PC-3 (cell line): ENCODE measurements around the gene FRZB.

ENCODE experiments used
- CTCF ChIP-seq: fragments of 300-600 bp; sonication (generic); conservative IDR thresholded peaks from 2 replicates; pipeline ENCODE4 v1.5.1; 2017; ENCODE audit warnings: antibody characterized with exemption, low read depth, mild to moderate bottlenecking, low read length
- EZH2 ChIP-seq: fragments of 300-600 bp; sonication (generic); IDR thresholded peaks from one replicate; pipeline ENCODE4 v1.6.1; 2017; ENCODE audit warnings: antibody characterized with exemption, mild to moderate bottlenecking, low read length; ENCODE audit not compliant: unreplicated experiment
- EZH2phosphoT487 ChIP-seq: fragments of 300-600 bp; sonication (generic); IDR thresholded peaks from 2 replicates; pipeline ENCODE4 v1.6.1; 2018; ENCODE audit warnings: mild to moderate bottlenecking, antibody characterized with exemption, low read length, borderline replicate concordance

GRCh38 chr2:182819412-182819811 is 47.0 kb downstream of the FRZB start:
- TF ChIP-seq CTCF, result no peak
- no peak for TF ChIP-seq EZH2phosphoT487
- TF ChIP-seq EZH2, result no peak
